Colonic mucosa (tissue), 4 donors: ENCODE data around the gene MET. TPM values are rescaled to one million over a fixed set of nuclear protein-coding genes. Genes with fewer than 3 reads are reported as not detected.

ENCODE experiments used
- DNase-seq: peaks from one replicate; pipeline ENCODE4 v3.0.0-alpha.2; 2020
- H3K27ac ChIP-seq: fragments of 200-600 bp; one replicate; pipeline ENCODE4 v1.8.0; 2021
- H3K27me3 ChIP-seq: fragments of 200-600 bp; one replicate; pipeline ENCODE4 v1.8.0; 2021
- H3K36me3 ChIP-seq: fragments of 200-600 bp; one replicate; pipeline ENCODE4 v1.8.0; 2021
- H3K4me1 ChIP-seq: fragments of 200-600 bp; one replicate; pipeline ENCODE4 v1.8.0; 2021; ENCODE audit warnings: mild to moderate bottlenecking
- H3K4me3 ChIP-seq: fragments of 200-600 bp; one replicate; pipeline ENCODE4 v1.8.0; 2021
- H3K9ac ChIP-seq, 2 donors: one replicate each; pipeline ENCODE4 v1.7.0; 2013; ENCODE audit warnings: control low read depth in 2 of 2, low read depth in 2 of 2, low read length in 2 of 2
- H3K9me3 ChIP-seq: fragments of 200-600 bp; one replicate; pipeline ENCODE4 v1.8.0; 2021
- CTCF ChIP-seq: fragments of 200-600 bp; IDR thresholded peaks from one replicate; pipeline ENCODE4 v1.8.0; 2022; ENCODE audit warnings: antibody characterized with exemption, mild to moderate bottlenecking
- intact Hi-C: fragments of 100-400 bp; cut with DNase I; formaldehyde crosslinking; loops from one replicate; pipeline ENCODE4 v1.14.1; 2022
- total RNA-seq, 2 donors: library from RNA; stranded (reverse); fragmentation: NEBNext Ultra II Directional in 1 of 2; extraction: Animal tissue kit (Norgen Biotek cat#: 25700) in 1 of 2; gene quantifications; one replicate each; pipeline ENCODE4 v1.2.1, GENCODE V29; 2021
- donor health status: healthy.
- donor health status: DM: no; HTN: no; CAD: no.
- donor health status: DM: no; HTN: no; CAD: no.

MET gene
- total RNA-seq, 2 donors from 2014 or later: 38.3 to 45.3 TPM

GRCh38 chr7:116670409-116671015, 1.5 kb upstream of the MET start:
- no peak for TF ChIP-seq CTCF
- Histone ChIP-seq H3K4me1 (no peaks in the 10 kb centered on the region), H3K27me3 (no peaks in the 10 kb centered on the region), H3K9me3 (no peaks in the 10 kb centered on the region), H3K9ac (no peak overlapping the region), H3K4me3 (no peak overlapping the region), H3K36me3 (no peaks in the 10 kb centered on the region), H3K27ac (no peak overlapping the region)
- intact Hi-C loops: loop anchor here (5.0 kb wide), 2 partner anchors 117 to 137 kb away; no protein-coding TSS in a partner anchor
- no peak for DNase-seq

- DNase-seq: no peak
- no peaks in the 10 kb centered on the region for H3K9me3 ChIP-seq
- peak overlapping the region; percentile 53 for H3K27ac ChIP-seq
- no peak for TF ChIP-seq CTCF
- no peaks in the 10 kb centered on the region for H3K36me3 ChIP-seq
- peak overlapping the region in 1 of 2 donors; percentile 57 for H3K9ac ChIP-seq
- peak overlapping the region; percentile 43 for H3K4me3 ChIP-seq
- intact Hi-C loops: loop anchor here (5.0 kb wide), 2 partner anchors 116 to 136 kb away; no protein-coding TSS in a partner anchor
- no peaks in the 10 kb centered on the region for H3K4me1 ChIP-seq
- no peaks in the 10 kb centered on the region for H3K27me3 ChIP-seq
Observed at GRCh38 chr7:116671111-116671510, 885 bp upstream of the MET start.

GRCh38 chr7:116672596-116673456, 830 bp downstream of the MET start:
- Histone ChIP-seq H3K9me3 (no peaks in the 10 kb centered on the region), H3K9ac (peak overlapping the region; percentile 81 to 93), H3K36me3 (no peaks in the 10 kb centered on the region), H3K27me3 (no peaks in the 10 kb centered on the region), H3K27ac (peak overlapping the region; percentile 65), H3K4me3 (peak overlapping the region; percentile 43), H3K4me1 (no peaks in the 10 kb centered on the region)
- TF ChIP-seq CTCF: no peak
- intact Hi-C loops: loop anchor here (5.0 kb wide), 2 partner anchors 114 to 134 kb away; no protein-coding TSS in a partner anchor
- peak; percentile 52 for DNase-seq

- Histone ChIP-seq H3K27ac (no peak overlapping the region), H3K4me1 (no peaks in the 10 kb centered on the region), H3K9ac (peak overlapping the region in 1 of 2 donors; percentile 93), H3K9me3 (no peaks in the 10 kb centered on the region), H3K36me3 (no peaks in the 10 kb centered on the region), H3K27me3 (peaks cover 3% of the 10 kb centered on the region), H3K4me3 (peak overlapping the region; percentile 43)
- DNase-seq: no peak
- TF ChIP-seq CTCF: no peak
- intact Hi-C loops: loop anchor here (5.0 kb wide), 2 partner anchors 114 to 134 kb away; no protein-coding TSS in a partner anchor
Observed at GRCh38 chr7:116673457-116673865, 1.5 kb downstream of the MET start.

GRCh38 chr7:116674508-116675173, 2.6 kb downstream of the MET start:
- H3K9ac ChIP-seq: no peak overlapping the region
- intact Hi-C loops: loop anchor here (5.0 kb wide), 2 partner anchors 113 to 133 kb away; no protein-coding TSS in a partner anchor
- H3K9me3 ChIP-seq: no peaks in the 10 kb centered on the region
- no peak overlapping the region for H3K27ac ChIP-seq
- TF ChIP-seq CTCF: no peak
- no peaks in the 10 kb centered on the region for H3K4me1 ChIP-seq
- no peaks in the 10 kb centered on the region for H3K36me3 ChIP-seq
- DNase-seq: no peak
- no peak overlapping the region for H3K4me3 ChIP-seq
- H3K27me3 ChIP-seq: peaks cover 3% of the 10 kb centered on the region
